Smooth muscle cell (in vitro differentiated cells): ENCODE results near the gene RDH12. TPM values are rescaled to one million over a fixed set of nuclear protein-coding genes. Genes with fewer than 3 reads are reported as not detected.
A peak's percentile ranks its signal among the peaks of the same experiment; 100 is the strongest.

Experiments
- DNase-seq: peaks from one replicate; lab custom pipeline; 2025; ENCODE audit not compliant: unreplicated experiment; lab: John Stamatoyannopoulos, UW
- H2AFZ ChIP-seq: fragments of 200-600 bp; sonication (generic); 2 replicates; pipeline ENCODE4 v1.6.0; 2016; ENCODE audit warnings: antibody characterized with exemption, low read depth, mild to moderate bottlenecking
- H3F3A ChIP-seq: fragments of 200-600 bp; sonication (generic); 2 replicates; pipeline ENCODE4 v1.6.0; 2017; ENCODE audit warnings: antibody characterized with exemption, low read depth
- H3K27ac ChIP-seq: fragments of 200-600 bp; sonication (generic); 2 replicates; pipeline ENCODE4 v1.5.1; 2016; ENCODE audit warnings: low read depth, mild to moderate bottlenecking
- H3K27me3 ChIP-seq: fragments of 200-600 bp; sonication (generic); 2 replicates; pipeline ENCODE4 v1.6.1; 2016; ENCODE audit warnings: low read depth, mild to moderate bottlenecking
- H3K36me3 ChIP-seq: fragments of 200-600 bp; sonication (generic); 2 replicates; pipeline ENCODE4 v1.5.1; 2016; ENCODE audit warnings: low read depth
- H3K4me1 ChIP-seq: fragments of 200-600 bp; sonication (generic); 2 replicates; pipeline ENCODE4 v1.5.1; 2016; ENCODE audit warnings: low read depth
- H3K4me2 ChIP-seq: fragments of 200-600 bp; sonication (generic); 2 replicates; pipeline ENCODE4 v1.6.0; 2016; ENCODE audit warnings: mild to moderate bottlenecking
- H3K4me3 ChIP-seq: fragments of 200-600 bp; sonication (generic); 2 replicates; pipeline ENCODE4 v1.5.1; 2016; ENCODE audit warnings: mild to moderate bottlenecking
- H3K79me2 ChIP-seq: fragments of 200-600 bp; sonication (generic); 2 replicates; pipeline ENCODE4 v1.6.0; 2016; ENCODE audit warnings: low read depth, mild to moderate bottlenecking
- H3K9ac ChIP-seq: fragments of 200-600 bp; sonication (generic); 2 replicates; pipeline ENCODE4 v1.6.0; 2016; ENCODE audit warnings: low read depth
- H3K9me3 ChIP-seq: fragments of 200-600 bp; sonication (generic); replicated peaks from 2 replicates; pipeline ENCODE4 v1.5.1; 2016; ENCODE audit warnings: low read depth
- H4K20me1 ChIP-seq: fragments of 200-600 bp; sonication (generic); 2 replicates; pipeline ENCODE4 v1.6.0; 2016; ENCODE audit warnings: low read depth
- WGBS: methylation state at CpG from one replicate; pipeline ENCODE4 v1.1.7; 2016; ENCODE audit warnings: low lambda C conversion rate; 5-methylcytosine and 5-hydroxymethylcytosine counted together
- polyA plus RNA-seq: library from polyadenylated mRNA; unstranded; fragments of >200 nt; fragmentation: Nextera tagmentation; extraction: Ambion mirVana; gene quantifications from 2 replicates; pipeline ENCODE4 v1.2.1, GENCODE V29; 2016
- total RNA-seq: library from RNA; depleted of rRNA; stranded (reverse); fragments of >200 nt; gene quantifications from 2 replicates; pipeline ENCODE4 v1.2.3, GENCODE V29; 2014
- TF ChIP-seq, protein P1 (sequence below): fragments of 200-600 bp; sonication (generic); IDR thresholded peaks from 2 replicates; pipeline ENCODE4 v1.5.1; 2017; ENCODE audit warnings: borderline replicate concordance, mild to moderate bottlenecking, antibody characterized with exemption; ENCODE audit not compliant: insufficient read depth, poor library complexity, severe bottlenecking

The RDH12 gene
- total and polyA plus RNA-seq, 2 experiments from 2014 or later: 0.30 to 1.9 TPM

- peaks cover 14% of the 10 kb centered on the region for H3F3A ChIP-seq
- peak overlapping the region; percentile 84 for H3K4me3 ChIP-seq
- H3K4me1 ChIP-seq: peaks cover 21% of the 10 kb centered on the region
- peak overlapping the region; percentile 90 for H3K9ac ChIP-seq
- peaks cover 36% of the 10 kb centered on the region for H3K79me2 ChIP-seq
- peak overlapping the region; percentile 93 for H3K27ac ChIP-seq
- H3K27me3 ChIP-seq: no peaks in the 10 kb centered on the region
- DNase-seq: peak; percentile 28
- TF ChIP-seq, protein P1, sequence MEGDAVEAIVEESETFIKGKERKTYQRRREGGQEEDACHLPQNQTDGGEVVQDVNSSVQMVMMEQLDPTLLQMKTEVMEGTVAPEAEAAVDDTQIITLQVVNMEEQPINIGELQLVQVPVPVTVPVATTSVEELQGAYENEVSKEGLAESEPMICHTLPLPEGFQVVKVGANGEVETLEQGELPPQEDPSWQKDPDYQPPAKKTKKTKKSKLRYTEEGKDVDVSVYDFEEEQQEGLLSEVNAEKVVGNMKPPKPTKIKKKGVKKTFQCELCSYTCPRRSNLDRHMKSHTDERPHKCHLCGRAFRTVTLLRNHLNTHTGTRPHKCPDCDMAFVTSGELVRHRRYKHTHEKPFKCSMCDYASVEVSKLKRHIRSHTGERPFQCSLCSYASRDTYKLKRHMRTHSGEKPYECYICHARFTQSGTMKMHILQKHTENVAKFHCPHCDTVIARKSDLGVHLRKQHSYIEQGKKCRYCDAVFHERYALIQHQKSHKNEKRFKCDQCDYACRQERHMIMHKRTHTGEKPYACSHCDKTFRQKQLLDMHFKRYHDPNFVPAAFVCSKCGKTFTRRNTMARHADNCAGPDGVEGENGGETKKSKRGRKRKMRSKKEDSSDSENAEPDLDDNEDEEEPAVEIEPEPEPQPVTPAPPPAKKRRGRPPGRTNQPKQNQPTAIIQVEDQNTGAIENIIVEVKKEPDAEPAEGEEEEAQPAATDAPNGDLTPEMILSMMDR: no peak
- H3K9me3 ChIP-seq: no peaks in the 10 kb centered on the region
- no peaks in the 10 kb centered on the region for H3K36me3 ChIP-seq
- H4K20me1 ChIP-seq: peaks cover 44% of the 10 kb centered on the region
- peak overlapping the region; percentile 86 for H2AFZ ChIP-seq
- under 1% methylated on average over 21 of the region's 21 CpGs for WGBS
- H3K4me2 ChIP-seq: peak overlapping the region; percentile 95
These were observed 6.8 kb upstream of the RDH12 start for GRCh38 chr14:67694791-67695393.

DNA sequence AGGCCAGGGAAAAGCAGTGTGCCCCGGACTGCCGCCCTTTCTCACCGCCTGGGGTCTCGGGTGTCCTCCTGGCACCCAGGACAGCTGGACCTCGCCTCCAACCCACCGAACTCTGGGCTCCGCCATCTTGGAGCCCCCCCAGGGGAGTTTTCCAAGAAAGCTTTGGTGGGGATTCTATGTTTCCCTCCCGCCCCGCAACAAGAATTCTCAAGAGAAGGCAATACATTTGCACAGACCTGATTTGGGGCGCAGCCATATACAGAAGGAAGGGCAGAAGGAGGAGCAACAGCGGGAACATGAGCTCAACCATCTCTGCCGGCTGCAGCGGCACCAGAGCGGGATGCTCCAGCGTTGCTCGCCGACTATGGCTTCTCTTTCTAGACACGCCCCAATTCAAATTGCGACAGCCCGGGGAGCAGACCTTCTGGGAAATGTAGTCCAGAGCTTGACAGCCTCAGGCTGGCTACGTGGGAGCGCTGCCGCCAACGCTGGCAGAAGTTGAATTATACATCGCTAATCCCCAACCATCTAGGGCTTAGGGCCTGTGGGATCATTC is 6.2 kb upstream of the RDH12 start, which contains the start of gene RDH11:
RDH11 (minus strand) TSS at position 371 of the 556 bp plus-strand sequence; CDS start at position 310, 61 bp downstream.
- peak; percentile 45 for DNase-seq

GRCh38 chr14:67697006-67697405 is 4.7 kb upstream of the RDH12 start:
- H3K79me2 ChIP-seq: peaks cover 26% of the 10 kb centered on the region
- H3K36me3 ChIP-seq: no peaks in the 10 kb centered on the region
- H3K4me3 ChIP-seq: no peak overlapping the region
- TF ChIP-seq, protein P1: no peak
- peak overlapping the region; percentile 60 for H2AFZ ChIP-seq
- H3K9ac ChIP-seq: no peak overlapping the region
- H4K20me1 ChIP-seq: peaks cover 22% of the 10 kb centered on the region
- H3F3A ChIP-seq: peaks cover 14% of the 10 kb centered on the region
- no peaks in the 10 kb centered on the region for H3K27me3 ChIP-seq
- H3K9me3 ChIP-seq: no peaks in the 10 kb centered on the region
- DNase-seq: no peak
- peaks cover 21% of the 10 kb centered on the region for H3K4me1 ChIP-seq
- H3K4me2 ChIP-seq: peak overlapping the region; percentile 12
- H3K27ac ChIP-seq: peak overlapping the region; percentile 50
- 45% methylated on average over 4 of the region's 4 CpGs for whole genome bisulfite sequencing

More for the DNA sequence above, 6.2 kb upstream of the RDH12 start, which contains the start of gene RDH11:
- Histone ChIP-seq H3K36me3 (no peaks in the 10 kb centered on the region), H2AFZ (peak within 1 kb of the TSS; percentile 86), H3K27me3 (no peaks in the 10 kb centered on the region), H3K9ac (peak within 1 kb of the TSS; percentile 90), H4K20me1 (peaks cover 38% of the 10 kb centered on the region), H3K79me2 (peaks cover 36% of the 10 kb centered on the region), H3K27ac (peak within 1 kb of the TSS; percentile 93), H3K4me1 (peaks cover 21% of the 10 kb centered on the region), H3K4me3 (peak within 1 kb of the TSS; percentile 84), H3K9me3 (no peaks in the 10 kb centered on the region), H3K4me2 (peak within 1 kb of the TSS; percentile 95), H3F3A (peaks cover 14% of the 10 kb centered on the region)
- under 1% methylated on average over 24 of the region's 25 CpGs for WGBS
- TF ChIP-seq, protein P1: no peak

GRCh38 chr14:67698179-67698578 is 3.5 kb upstream of the RDH12 start:
- H3K9ac ChIP-seq: no peak overlapping the region
- peaks cover 11% of the 10 kb centered on the region for H4K20me1 ChIP-seq
- 100% methylated on average over 1 of the region's 1 CpG for WGBS
- H3K4me1 ChIP-seq: peaks cover 13% of the 10 kb centered on the region
- H3K4me3 ChIP-seq: no peak overlapping the region
- no peak for DNase-seq
- no peak overlapping the region for H3K4me2 ChIP-seq
- no peak overlapping the region for H2AFZ ChIP-seq
- peaks cover 14% of the 10 kb centered on the region for H3K79me2 ChIP-seq
- H3K27me3 ChIP-seq: no peaks in the 10 kb centered on the region
- no peak overlapping the region for H3K27ac ChIP-seq
- no peaks in the 10 kb centered on the region for H3K9me3 ChIP-seq
- H3K36me3 ChIP-seq: no peaks in the 10 kb centered on the region
- H3F3A ChIP-seq: peaks cover 14% of the 10 kb centered on the region
- TF ChIP-seq, protein P1: no peak
